Keratinocyte (primary cell): ENCODE measurements around the gene CHN2.

Experiments used
- CTCF ChIP-seq, 3 experiments: IDR thresholded peaks in 1 of 3; conservative IDR thresholded peaks in 1 of 3; optimal IDR thresholded peaks in 1 of 3; 2 replicates in 2 of 3; 3 replicates in 1 of 3; pipeline versions ENCODE3 to v1.5.1; 2011; ENCODE audit warnings: low read length in 3 of 3, mild to moderate bottlenecking in 3 of 3, moderate library complexity in 2 of 3, control low read depth in 1 of 3, inconsistent platforms in 1 of 3; ENCODE audit not compliant: insufficient read depth in 2 of 3; ENCODE audit errors: extremely low read depth in 1 of 3
- EZH2 ChIP-seq: IDR thresholded peaks from one replicate; pipeline ENCODE4 v1.6.1; 2012; ENCODE audit warnings: inconsistent platforms, mild to moderate bottlenecking, low read length, moderate library complexity

- TF ChIP-seq CTCF (optimal IDR thresholded peaks at IDR 0.05 in 1 of 3, IDR thresholded peaks at IDR 0.05 in 1 of 3, conservative IDR thresholded peaks at IDR 0.05 in 1 of 3; ENCODE audit: extremely low read depth in 1 of 3, insufficient read depth in 2 of 3, low read length in 3 of 3): no peak
- no peak for TF ChIP-seq EZH2
Measured at GRCh38 chr7:29296421-29296820, 101.8 kb downstream of the CHN2 start.
